Testis (tissue), 2 donors: Measurements from ENCODE around the gene PBX1.

Source experiments
- POLR2A ChIP-seq: fragments of 450-650 bp; IDR thresholded peaks from one replicate; pipeline ENCODE4 v1.6.1; 2017; ENCODE audit warnings: antibody characterized with exemption, mild to moderate bottlenecking, moderate library complexity
- TF ChIP-seq, protein P1 (sequence below), 3 experiments: fragments of 450-650 bp in 2 of 3; fragments of 200-600 bp in 1 of 3; sonication (generic) in 1 of 3; IDR thresholded peaks; one replicate each; pipeline ENCODE4 v1.5.1; 2016 to 2019; ENCODE audit warnings: antibody characterized with exemption in 3 of 3, mild to moderate bottlenecking in 2 of 3, moderate library complexity in 1 of 3

DNA sequence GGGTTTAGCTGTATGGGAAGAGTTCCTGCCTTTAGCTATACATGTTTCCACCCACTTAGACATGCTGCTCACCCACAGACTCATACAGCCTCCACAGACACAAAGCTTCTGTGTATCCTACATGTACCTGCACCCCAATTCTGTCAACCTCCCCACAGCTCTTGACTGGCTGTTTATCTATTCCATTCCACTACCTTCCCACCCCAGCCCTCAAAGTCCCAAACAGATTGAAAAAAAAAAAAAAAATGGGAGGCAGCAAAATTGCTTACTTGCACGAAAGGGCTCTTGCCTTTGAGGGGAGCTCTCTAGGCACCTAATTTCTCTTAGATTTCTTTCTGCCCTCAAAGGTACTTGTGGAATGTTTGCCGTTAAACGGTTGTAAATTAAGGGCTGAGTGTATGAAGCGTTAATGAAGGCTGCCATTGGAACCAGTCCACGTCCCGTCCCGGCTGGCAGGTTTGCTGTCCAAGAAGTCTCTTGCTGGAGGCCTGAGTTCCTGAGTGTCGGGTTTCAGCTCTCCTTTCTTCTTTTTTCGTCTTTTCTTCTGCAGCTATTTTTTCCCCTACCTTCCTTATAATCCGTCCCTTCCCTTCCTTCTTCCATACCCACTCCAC lies 43.6 kb downstream of the PBX1 start:
- TF ChIP-seq, protein P1, sequence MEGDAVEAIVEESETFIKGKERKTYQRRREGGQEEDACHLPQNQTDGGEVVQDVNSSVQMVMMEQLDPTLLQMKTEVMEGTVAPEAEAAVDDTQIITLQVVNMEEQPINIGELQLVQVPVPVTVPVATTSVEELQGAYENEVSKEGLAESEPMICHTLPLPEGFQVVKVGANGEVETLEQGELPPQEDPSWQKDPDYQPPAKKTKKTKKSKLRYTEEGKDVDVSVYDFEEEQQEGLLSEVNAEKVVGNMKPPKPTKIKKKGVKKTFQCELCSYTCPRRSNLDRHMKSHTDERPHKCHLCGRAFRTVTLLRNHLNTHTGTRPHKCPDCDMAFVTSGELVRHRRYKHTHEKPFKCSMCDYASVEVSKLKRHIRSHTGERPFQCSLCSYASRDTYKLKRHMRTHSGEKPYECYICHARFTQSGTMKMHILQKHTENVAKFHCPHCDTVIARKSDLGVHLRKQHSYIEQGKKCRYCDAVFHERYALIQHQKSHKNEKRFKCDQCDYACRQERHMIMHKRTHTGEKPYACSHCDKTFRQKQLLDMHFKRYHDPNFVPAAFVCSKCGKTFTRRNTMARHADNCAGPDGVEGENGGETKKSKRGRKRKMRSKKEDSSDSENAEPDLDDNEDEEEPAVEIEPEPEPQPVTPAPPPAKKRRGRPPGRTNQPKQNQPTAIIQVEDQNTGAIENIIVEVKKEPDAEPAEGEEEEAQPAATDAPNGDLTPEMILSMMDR (IDR thresholded peaks at IDR 0.05), result no peak
- TF ChIP-seq POLR2A, result no peak
